HG03045 (cell line): ENCODE results near the gene C1orf21.
A peak's percentile ranks its signal among the peaks of the same experiment; 100 is the strongest.

ENCODE experiments used
- ATAC-seq: cut with Tn5 transposase; IDR thresholded peaks from one replicate; pipeline ENCODE4 v1.9.1; 2021; ENCODE audit warnings: mild to moderate bottlenecking, moderate library complexity; ENCODE audit not compliant: unreplicated experiment

The C1orf21 gene

DNA sequence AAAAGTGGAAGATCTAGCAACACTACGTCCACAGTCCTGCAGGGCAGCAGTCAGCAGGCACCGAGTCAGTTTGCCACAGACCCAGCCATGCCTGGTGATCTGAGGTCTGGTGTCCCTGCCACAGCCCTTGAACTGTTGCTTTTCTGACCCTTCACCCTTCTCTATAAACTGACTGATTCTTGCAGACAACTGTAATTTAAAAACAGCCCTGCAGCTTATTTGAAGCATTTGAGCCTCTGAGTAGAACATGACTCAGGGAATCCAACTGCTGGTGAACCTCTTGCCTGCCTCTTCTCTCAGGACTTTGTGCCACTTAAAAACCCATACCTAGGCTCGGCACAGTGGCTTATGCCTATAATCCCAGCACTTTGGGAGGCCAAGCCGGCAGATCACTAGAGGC lies 260.6 kb downstream of the C1orf21 start:
- ATAC-seq: no peak

DNA sequence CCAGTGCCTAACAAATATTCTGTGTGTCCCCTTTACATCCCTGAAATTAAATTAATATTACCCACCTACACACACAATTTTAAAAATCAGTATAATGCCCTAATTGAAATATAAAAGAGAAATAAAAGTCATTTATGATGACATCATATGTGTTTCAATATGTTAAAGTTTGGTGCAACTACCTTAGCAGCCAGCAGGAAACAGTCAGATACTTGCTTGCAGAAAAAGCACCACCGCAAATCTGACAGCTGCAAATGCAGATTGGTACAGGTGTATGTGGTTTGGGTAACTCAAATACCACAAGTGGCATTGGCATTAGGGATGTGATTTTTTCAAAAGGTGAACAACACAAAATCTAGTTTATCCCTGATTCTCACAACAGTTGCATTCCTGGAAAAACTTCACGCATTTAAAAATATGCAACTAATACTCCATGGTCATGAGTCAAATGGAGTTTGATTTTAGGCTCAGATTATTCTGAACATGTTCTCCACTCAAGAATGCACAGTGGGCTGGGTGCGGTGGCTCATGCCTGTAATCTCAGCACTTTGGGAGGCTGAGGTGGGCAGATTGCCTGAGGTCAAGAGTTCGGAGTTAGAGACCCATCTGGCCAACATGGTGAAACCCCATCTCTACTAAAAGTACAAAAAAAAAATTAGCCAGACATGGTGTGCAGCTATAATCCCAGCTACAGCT lies 261.5 kb downstream of the C1orf21 start:
- no peak for ATAC-seq

DNA sequence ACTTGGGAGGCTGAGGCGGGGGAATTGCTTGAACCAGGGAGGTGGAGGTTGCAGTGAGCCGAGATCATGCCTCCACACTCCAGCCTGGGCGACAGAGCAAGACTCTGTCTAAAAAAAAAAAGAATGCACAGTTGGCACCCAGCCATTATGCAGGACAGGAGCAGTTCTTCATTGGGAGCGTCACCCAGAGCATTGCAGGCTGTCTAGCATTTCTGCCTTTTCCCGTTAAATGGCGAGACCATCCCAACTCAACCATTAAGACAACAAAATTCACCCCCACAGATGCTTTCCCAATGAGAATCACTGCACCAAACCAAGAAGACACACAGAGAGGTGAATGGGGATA lies 262.0 kb downstream of the C1orf21 start:
- no peak for ATAC-seq

DNA sequence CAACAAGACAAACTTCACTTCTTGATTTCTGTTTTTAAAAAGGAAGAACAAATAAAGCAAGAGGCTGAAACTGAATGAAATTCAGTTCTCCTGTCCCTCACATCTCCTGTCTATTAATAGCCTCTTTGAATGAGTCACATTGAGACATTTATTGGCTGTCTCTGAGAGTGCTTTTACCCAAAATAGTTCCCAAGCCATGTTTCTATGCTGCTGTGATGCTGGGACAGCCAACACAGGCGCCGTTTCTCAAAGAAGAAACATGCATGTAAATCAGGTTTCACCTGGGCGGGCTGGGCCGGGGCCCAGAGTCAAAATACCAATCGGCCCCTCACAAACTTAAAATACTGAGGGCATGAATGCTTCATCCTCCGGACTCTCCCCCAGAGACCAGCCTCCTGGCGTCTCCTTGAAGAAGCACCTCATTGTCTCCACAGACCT lies 262.6 kb downstream of the C1orf21 start:
- peak; percentile 80 for ATAC-seq

DNA sequence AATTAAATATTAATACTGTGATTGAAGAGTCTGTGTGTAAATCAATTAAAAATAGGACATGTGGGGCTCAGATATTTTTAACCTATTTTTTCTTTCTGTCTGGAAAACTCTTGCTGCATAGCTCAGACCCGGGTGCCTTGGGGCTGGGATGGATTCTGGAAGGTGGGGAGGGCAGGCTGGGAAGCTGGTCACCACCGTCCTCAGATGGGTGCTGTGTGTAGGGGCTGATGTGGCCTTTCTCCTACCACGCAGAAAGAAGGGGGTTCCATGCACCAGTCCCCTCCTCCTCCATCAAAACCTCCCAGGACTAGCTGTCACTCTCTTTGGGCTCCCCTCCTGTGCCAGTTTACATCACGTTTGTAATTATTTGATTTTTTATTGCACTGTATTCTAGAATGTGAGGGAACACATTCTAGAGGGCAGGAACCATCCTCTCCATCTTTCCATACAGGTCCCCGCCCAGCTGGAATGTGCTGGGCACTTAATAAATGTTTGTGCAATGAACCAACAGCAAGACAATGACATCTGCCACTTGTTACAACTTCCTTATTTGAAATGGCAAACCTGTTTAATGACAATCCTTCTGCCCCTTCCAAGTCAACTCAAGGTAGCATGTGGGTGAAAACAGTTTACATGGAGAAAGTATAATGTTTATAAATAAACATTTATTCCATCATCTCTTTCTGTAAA lies 263.5 kb downstream of the C1orf21 start:
- ATAC-seq: no peak

DNA sequence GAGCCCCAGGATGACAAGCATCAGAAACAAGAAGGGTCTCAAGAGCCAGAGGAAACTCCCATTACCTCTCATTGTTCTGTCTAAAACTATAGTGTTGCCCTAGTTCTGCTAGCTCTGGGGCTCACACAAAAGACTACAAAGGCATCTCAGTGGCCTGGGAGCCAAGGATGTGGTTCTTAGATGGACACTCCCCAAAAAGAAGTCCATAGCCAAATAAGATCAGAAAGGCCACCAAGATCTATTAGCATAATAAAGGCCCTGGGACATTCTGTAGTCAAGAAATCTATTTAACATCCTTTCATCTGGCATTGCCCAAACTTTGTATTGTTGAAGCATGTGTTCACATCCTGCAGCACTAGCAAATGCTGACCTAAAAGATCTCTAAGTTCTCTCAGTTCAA lies 268.4 kb downstream of the C1orf21 start:
- no peak for ATAC-seq

DNA sequence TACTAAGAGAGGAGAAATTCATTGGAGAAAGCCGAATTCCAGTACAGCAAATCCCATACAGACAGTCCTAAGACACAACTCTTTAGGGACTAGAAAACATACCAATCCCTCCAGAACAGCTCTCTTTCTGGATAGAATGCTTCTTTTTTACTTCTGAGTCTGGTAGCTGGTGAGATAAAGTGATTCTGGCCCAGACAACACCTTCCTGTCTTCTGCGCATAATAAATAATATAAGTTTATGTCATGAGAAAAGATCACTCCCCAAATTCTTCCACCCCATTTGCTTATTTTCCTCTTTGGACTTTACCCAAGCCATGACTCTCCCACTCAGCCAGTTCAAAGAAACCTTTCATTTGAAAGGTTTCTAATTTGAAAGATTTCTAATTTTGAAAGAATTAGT lies 269.4 kb downstream of the C1orf21 start:
- no peak for ATAC-seq

DNA sequence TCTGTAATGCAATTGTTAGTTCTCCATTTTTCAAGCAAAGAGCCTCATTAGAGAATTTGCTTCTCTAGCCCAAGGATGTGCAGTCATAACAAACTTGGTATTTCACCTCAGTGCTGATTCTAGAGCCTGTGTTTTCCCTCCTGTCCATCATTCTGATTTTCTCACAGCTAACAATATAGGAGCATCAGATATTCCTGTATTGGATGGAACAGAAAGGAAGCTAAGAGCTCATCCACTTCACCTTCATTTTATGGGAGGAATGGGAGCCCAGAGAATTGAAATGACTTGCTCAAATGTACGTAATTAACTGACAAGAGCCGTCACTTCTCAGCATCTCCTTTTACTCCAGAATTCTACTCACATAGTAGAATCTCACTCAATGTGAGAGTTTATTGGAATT lies 271.2 kb downstream of the C1orf21 start:
- no peak for ATAC-seq

DNA sequence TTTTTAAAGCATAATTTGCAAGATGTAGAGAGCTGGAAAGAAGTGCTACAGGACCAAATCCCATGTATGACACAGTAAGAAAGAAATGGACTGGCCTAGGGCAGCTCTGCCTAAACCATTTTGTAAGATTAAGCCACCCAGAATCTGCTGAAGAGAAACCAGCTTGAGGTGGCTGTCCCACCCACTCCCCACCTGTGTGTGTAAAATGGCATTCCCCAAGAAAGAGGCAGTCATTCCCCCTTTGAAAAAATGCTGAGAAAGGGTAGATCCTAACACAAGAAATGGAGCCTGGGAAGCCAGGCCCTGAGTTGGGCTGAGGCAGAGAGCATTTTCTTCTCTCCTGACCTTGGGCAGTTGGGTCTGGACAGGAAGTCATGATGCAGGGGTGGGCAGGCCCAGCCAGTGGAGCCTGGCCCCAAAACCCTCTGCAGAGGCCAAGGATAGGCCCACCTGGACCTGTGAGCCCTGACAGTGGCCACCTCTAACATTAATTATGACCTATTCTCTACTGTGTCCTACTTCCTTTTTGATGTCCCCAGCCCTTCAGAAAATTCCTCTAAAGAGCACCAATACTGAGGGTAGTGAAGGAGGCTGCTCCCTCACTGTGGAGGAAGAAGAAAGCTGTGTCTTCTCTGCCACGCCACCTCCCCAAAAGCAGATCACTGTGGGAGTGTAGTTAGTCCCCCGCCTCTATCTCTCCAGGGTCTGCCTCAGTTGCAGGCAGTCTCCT lies 273.8 kb downstream of the C1orf21 start:
- no peak for ATAC-seq

DNA sequence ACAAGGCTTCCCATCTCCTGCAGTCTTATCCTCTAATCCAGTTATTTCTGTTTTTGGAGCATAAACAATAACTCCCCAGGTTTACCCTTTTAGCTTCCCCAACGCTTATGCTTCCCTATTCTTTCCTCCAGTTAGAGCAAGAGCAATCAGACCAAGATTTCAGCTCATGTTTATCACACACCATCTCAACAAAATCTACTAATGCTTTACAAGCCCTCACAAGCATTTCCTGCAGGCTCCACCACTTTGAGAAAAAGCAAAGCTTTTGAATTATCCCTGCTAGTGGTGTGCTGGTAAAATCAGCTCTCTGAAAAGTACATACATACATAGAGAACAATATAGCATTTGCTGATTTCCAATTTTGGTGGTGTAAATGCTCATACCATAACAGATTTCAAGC lies 275.0 kb downstream of the C1orf21 start:
- no peak for ATAC-seq

DNA sequence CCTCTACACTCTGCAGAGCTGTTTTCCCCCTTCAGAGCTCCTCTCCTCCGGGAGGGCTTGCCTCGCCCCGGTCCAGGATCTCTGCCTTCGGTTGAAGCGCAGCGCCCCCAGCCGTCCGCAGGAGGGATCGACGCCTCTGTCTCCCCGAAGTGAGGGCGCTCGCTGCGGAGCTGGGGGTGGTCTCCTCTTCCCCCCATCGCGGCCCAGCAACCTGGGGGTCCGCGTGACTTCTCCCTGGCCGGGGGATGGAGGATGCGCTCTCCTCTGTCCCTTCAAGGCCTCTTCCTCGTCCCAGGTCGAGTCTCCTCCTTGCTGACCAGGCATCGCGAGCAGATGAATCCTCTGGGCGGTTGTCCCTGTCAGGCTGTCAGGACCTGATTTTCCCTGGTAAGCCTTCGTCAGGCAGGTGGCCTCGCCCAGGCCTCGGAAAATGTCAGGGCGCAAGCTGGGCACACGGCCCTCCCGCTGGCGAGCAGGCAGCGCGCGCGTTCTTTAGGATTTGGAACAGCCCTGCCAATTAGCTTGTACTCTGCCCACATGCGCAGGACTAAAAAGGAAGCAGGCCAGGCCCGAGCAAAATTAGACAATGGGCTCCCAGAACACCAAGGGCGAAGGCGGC lies 277.3 kb downstream of the C1orf21 start:
- ATAC-seq: no peak

DNA sequence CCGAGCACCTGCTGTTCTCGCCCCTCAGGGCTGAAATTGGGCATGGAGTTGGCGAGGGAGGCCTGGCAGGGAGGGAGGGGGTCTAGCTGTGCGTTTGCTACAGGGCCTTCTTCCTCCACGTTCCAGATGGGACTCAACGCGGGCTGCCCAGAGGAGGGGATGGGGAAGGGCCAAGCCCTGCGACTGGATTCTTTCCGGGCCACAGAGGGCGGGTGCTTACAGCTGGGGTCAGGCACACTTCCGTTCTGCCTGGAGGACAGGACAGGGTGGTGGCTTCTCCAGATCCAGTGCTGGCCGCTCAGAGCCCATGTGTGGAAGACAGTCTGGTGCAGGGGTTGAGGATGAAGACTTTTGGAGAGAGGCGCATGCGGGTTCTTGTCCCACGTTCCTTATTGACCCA lies 277.8 kb downstream of the C1orf21 start:
- no peak for ATAC-seq

DNA sequence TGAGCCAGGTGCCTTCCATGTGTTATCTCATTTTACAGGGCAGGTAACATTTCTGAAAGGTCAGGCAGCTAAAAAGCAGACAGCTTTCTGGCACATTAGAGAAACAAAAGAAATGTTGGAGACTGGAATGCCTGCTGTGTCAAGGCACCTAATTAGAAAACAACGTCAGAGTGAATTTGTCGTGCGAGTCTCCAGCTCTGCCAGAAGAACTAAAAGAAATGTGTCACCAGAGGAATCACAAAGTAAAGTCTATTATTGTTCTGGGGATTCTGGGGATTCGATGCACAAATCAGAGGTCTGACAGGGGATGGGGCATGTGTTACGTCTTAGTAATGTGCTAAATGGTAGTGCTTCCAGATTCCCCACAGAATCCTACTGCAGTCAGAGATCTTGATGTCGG lies 278.5 kb downstream of the C1orf21 start:
- no peak for ATAC-seq

DNA sequence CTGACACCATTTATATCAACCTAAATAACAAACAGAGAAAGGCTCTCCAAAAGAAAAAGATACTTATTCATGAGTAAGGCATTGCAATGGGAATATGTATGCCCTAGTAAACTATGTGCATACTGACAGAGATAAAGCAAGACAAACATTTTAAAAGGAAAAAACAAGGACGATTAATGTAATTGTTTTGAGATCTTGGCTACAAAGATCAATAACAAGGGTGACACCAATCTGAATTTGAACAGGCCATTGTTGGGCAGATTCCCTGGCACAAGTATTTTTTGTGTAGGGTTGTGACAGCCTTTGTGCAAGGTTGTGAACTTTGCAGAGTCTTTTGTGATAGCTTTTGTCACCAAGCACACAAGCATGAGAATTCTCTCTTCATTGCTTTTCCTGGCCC lies 282.6 kb downstream of the C1orf21 start:
- ATAC-seq: no peak

DNA sequence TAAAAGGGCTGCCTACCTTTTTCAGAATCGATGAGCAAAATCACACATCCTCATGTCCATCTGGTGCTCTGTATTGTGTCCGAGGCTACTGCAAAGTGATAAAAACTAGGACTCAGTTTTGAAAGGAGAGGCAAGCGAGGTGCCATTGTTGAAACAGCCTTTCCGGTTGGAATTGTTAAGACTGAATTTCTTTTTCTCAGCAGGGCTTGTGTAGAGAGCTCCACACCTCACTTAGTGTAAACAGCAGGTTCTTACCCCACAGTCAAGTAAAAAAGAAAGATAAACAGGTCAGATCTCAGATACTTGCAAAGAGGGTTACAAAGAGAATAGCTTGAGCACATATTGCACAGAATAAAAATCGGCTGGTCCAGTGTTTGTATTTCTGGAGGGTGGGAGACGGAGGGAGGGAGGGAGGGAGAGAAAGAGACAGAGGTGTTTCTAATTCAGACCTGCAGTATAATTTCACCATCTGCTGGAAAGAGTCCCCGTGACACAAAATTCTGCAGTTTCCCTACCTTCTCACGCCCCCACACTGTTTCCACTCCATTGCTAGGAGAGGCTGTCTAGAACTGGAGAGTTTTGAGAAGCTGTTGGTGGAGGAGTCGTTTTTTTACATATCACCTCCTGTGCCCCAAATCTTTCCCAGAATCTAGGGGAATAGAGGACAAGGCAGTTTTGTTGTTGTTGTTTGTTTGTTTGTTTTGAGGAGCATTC lies 285.3 kb downstream of the C1orf21 start:
- ATAC-seq: no peak

DNA sequence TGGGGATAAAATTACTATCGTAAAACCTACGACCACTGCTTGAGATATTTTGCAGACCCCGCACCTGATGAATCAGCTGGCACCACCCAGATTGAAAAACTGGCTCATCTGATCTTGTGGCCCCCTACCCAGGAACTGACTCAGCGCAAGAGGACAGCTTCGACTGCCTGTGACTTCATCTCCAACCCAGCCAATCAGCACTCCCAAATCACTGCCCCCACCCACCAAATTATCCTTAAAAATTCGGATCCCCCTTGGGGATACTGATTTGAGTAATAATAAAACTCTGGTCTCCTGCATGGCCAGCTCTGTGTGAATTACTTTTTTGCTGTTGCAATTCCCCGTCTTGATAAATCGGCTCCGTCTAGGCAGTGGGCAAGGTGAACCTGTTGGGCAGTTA lies 286.5 kb downstream of the C1orf21 start:
- no peak for ATAC-seq

DNA sequence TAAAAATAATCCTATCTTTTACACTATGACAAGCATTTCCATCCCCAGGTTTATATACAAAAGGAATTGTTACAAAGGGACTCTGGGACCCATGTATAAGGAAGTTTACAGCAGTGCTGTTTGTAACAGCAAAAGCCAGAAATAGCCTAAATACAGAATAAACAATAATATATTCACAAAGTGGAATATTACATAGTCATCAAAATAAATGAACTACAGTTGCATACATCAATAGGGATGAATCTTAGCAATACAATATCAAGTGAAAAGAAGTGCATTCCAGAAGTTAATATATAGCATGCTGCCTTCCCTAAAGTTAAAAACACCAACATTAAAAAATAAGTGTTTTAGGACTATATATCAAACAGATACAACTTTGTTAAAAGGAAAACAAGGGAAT lies 290.5 kb downstream of the C1orf21 start:
- ATAC-seq: no peak
